Measurements from ENCODE around the gene MIA3.

Gene MIA3

GRCh38 chr1:222617367-222617951 is 438 bp upstream of the MIA3 start:
- peak; percentile 58 to 89 (median 80) for DNase-seq (ENCODE audit: low read depth in 4 of 4, low spot score in 1 of 4)

- DNase-seq (ENCODE audit: low read depth in 4 of 4, low spot score in 1 of 4) = peak in 1 of 4 experiments; percentile 3
These were observed 1.1 kb downstream of the MIA3 start for GRCh38 chr1:222618880-222619596.

GRCh38 chr1:222620566-222620965 is 2.7 kb downstream of the MIA3 start:
- DNase-seq (ENCODE audit: low read depth in 4 of 4, low spot score in 1 of 4) = no peak

- DNase-seq (ENCODE audit: low read depth in 4 of 4, low spot score in 1 of 4) = no peak
These were observed 4.9 kb downstream of the MIA3 start for GRCh38 chr1:222622765-222623164.

- DNase-seq (ENCODE audit: low read depth in 4 of 4, low spot score in 1 of 4) = no peak
These were observed 5.6 kb downstream of the MIA3 start for GRCh38 chr1:222623458-222623857.

GRCh38 chr1:222624214-222624613 is 6.3 kb downstream of the MIA3 start:
- DNase-seq (ENCODE audit: low read depth in 4 of 4, low spot score in 1 of 4) = no peak

GRCh38 chr1:222627232-222627631 is 9.3 kb downstream of the MIA3 start:
- no peak for DNase-seq (ENCODE audit: low read depth in 4 of 4, low spot score in 1 of 4)

GRCh38 chr1:222629921-222630535 is 12.1 kb downstream of the MIA3 start:
- DNase-seq (ENCODE audit: low read depth in 4 of 4, low spot score in 1 of 4) = no peak

GRCh38 chr1:222631611-222632208 is 13.8 kb downstream of the MIA3 start:
- no peak for DNase-seq (ENCODE audit: low read depth in 4 of 4, low spot score in 1 of 4)

- DNase-seq (ENCODE audit: low read depth in 4 of 4, low spot score in 1 of 4) = no peak
These were observed 14.9 kb downstream of the MIA3 start for GRCh38 chr1:222632749-222633148.

- DNase-seq (ENCODE audit: low read depth in 4 of 4, low spot score in 1 of 4) = peak in 3 of 4 experiments; percentile 43 to 63 (median 62)
These were observed 16.5 kb downstream of the MIA3 start for GRCh38 chr1:222634180-222635013.

GRCh38 chr1:222641269-222641948 is 23.5 kb downstream of the MIA3 start:
- no peak for DNase-seq (ENCODE audit: low read depth in 4 of 4, low spot score in 1 of 4)

GRCh38 chr1:222642468-222642867 is 24.6 kb downstream of the MIA3 start:
- no peak for DNase-seq (ENCODE audit: low read depth in 4 of 4, low spot score in 1 of 4)

- DNase-seq (ENCODE audit: low read depth in 4 of 4, low spot score in 1 of 4) = no peak
These were observed 25.7 kb downstream of the MIA3 start for GRCh38 chr1:222643606-222643937.

GRCh38 chr1:222643938-222644635 is 26.2 kb downstream of the MIA3 start:
- DNase-seq (ENCODE audit: low read depth in 4 of 4, low spot score in 1 of 4) = peak; percentile 80 to 96 (median 92)

- DNase-seq (ENCODE audit: low read depth in 4 of 4, low spot score in 1 of 4) = no peak
These were observed 26.7 kb downstream of the MIA3 start for GRCh38 chr1:222644636-222644980.

GRCh38 chr1:222652676-222653075 is 34.8 kb downstream of the MIA3 start:
- DNase-seq (ENCODE audit: low read depth in 4 of 4, low spot score in 1 of 4) = no peak

GRCh38 chr1:222653178-222653827 is 35.4 kb downstream of the MIA3 start:
- DNase-seq (ENCODE audit: low read depth in 4 of 4, low spot score in 1 of 4) = no peak

- DNase-seq (ENCODE audit: low read depth in 4 of 4, low spot score in 1 of 4) = peak; percentile 16 to 33 (median 28)
These were observed 37.0 kb downstream of the MIA3 start for GRCh38 chr1:222654849-222655248.
